ENCODE measurements around the gene GSX1. TPM values are rescaled to one million over a fixed set of nuclear protein-coding genes. Genes with fewer than 3 reads are reported as not detected.

The GSX1 gene
- total and polyA plus RNA-seq, 2 of the 4 experiments (the other 2 are of a cell fraction) = not detected

DNA sequence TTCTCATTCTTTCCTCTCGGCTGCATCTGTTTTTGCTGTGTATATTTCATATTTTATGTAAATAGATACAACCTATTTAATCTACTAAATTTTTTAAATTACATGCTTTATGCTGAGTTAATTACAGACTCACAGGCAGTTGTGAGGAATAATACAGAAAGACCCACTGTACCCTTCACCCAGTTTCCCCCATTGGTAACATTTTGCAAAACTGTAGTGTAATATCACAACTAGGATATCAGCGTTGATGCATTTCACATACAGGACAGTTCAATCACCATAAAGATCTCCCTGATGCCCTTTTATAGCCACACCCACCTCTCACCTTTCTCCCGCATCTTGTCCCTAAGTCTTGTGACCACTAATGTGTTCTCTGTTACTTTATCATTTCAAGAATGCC, 43.5 kb downstream of the GSX1 start:
- Histone ChIP-seq H3K9me1 (ENCODE audit: insufficient read depth, low read length) (no peaks in the 10 kb centered on the region), H2BK120ac (ENCODE audit: low read depth, low read length) (no peak overlapping the region), H2AK9ac (replicated peaks; ENCODE audit: low read depth, low read length, poor library complexity) (no peak overlapping the region), H3K9me3 (ENCODE audit: control insufficient read depth, insufficient read depth, low read length) (no peaks in the 10 kb centered on the region), H3K4me2 (ENCODE audit: low read depth, low read length) (no peak overlapping the region), H3K14ac (replicated peaks; ENCODE audit: low read depth, low read length) (no peak overlapping the region), H3K36me3 (ENCODE audit: control insufficient read depth, insufficient read depth, low read length) (no peaks in the 10 kb centered on the region), H3K4me1 (ENCODE audit: control insufficient read depth, insufficient read depth, low read length) (no peaks in the 10 kb centered on the region), H3K79me1 (ENCODE audit: low read depth in 1 of 2, low read length in 2 of 2) (no peaks in the 10 kb centered on the region), H3K4me3 (ENCODE audit: insufficient read depth, low read depth, low read length) (no peak overlapping the region), H2BK5ac (ENCODE audit: low read depth, low read length, poor library complexity, severe bottlenecking) (no peak overlapping the region), H4K20me1 (ENCODE audit: insufficient read depth, low read length) (no peaks in the 10 kb centered on the region), H2BK20ac (ENCODE audit: low read depth, low read length) (no peak overlapping the region), H3K23ac (ENCODE audit: low read depth, low read length) (no peak overlapping the region), H4K91ac (ENCODE audit: insufficient read depth, low read depth, low read length) (no peak overlapping the region), H3K56ac (ENCODE audit: extremely low read depth, insufficient read depth, low read length) (no peak overlapping the region), H3K4ac (ENCODE audit: low read depth, low read length) (no peak overlapping the region), H2AFZ (replicated peaks; ENCODE audit: low read length, poor library complexity) (no peak overlapping the region), H2AK5ac (ENCODE audit: low read depth, low read length) (no peak overlapping the region), H3K27ac (ENCODE audit: insufficient read depth, low read length) (no peak overlapping the region), H3K9ac (ENCODE audit: low read depth, low read length) (no peak overlapping the region), H4K5ac (ENCODE audit: low read depth, low read length) (no peak overlapping the region), H2BK15ac (ENCODE audit: low read depth, low read length) (no peak overlapping the region), H4K8ac (ENCODE audit: low read depth in 2 of 2, low read length in 2 of 2) (no peak overlapping the region), H3K27me3 (ENCODE audit: control insufficient read depth, insufficient read depth, low read length) (peaks cover 3% of the 10 kb centered on the region), H3K18ac (ENCODE audit: low read depth, low read length) (no peak overlapping the region)
- ChIA-PET CTCF (interaction anchor here (1.3 kb wide), 1 partner anchor 9 kb away, joined by 3 read pairs; no protein-coding TSS in a partner anchor), POLR2A (ENCODE audit: unreplicated experiment) (no interaction called here)
- no TSS peak for BruUV-seq (replicated peaks)
- intact Hi-C loops (cut with micrococcal nuclease) = loop anchor here (10.0 kb wide), 1 partner anchor 1529 kb away; no protein-coding TSS in a partner anchor
- ATAC-seq (ENCODE audit: low read depth) (no peak), DNase-seq (no peak)
- in situ Hi-C loops (cut with MboI; ENCODE audit: low sequenced_read_pairs) = loop anchor here (25.0 kb wide), 1 partner anchor 898 kb away; no protein-coding TSS in a partner anchor
- no CpG with 5 or more reads among the region's 3 CpGs for WGBS, 2 experiments (ENCODE audit: extremely low coverage in 2 of 2, insufficient read length in 1 of 2)
- no peak for TF ChIP-seq MXI1 (IDR thresholded peaks at IDR 0.05; ENCODE audit: borderline replicate concordance, low read depth, low read length)
- no peak for TF ChIP-seq MAZ (IDR thresholded peaks at IDR 0.05; ENCODE audit: borderline replicate concordance, low read depth, low read length)
- no peak for TF ChIP-seq NFE2L2 (IDR thresholded peaks at IDR 0.05; ENCODE audit: low read depth, low read length)
- TF ChIP-seq BHLHE40 (IDR thresholded peaks at IDR 0.05; ENCODE audit: low read depth, low read length) = no peak
- TF ChIP-seq RCOR1 (IDR thresholded peaks at IDR 0.05; ENCODE audit: insufficient replicate concordance, low read length) = no peak
- TF ChIP-seq FOS (IDR thresholded peaks at IDR 0.05; ENCODE audit: low read depth, low read length) = no peak
- TF ChIP-seq CEBPB (IDR thresholded peaks at IDR 0.05; ENCODE audit: low read depth, low read length) = no peak
- TF ChIP-seq, protein P1, sequence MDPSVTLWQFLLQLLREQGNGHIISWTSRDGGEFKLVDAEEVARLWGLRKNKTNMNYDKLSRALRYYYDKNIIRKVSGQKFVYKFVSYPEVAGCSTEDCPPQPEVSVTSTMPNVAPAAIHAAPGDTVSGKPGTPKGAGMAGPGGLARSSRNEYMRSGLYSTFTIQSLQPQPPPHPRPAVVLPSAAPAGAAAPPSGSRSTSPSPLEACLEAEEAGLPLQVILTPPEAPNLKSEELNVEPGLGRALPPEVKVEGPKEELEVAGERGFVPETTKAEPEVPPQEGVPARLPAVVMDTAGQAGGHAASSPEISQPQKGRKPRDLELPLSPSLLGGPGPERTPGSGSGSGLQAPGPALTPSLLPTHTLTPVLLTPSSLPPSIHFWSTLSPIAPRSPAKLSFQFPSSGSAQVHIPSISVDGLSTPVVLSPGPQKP (IDR thresholded peaks at IDR 0.05; ENCODE audit: borderline replicate concordance, low read depth, low read length) = no peak
- TF ChIP-seq SMC3 (IDR thresholded peaks at IDR 0.05; ENCODE audit: low read depth, low read length) = no peak
- TF ChIP-seq, protein P2, sequence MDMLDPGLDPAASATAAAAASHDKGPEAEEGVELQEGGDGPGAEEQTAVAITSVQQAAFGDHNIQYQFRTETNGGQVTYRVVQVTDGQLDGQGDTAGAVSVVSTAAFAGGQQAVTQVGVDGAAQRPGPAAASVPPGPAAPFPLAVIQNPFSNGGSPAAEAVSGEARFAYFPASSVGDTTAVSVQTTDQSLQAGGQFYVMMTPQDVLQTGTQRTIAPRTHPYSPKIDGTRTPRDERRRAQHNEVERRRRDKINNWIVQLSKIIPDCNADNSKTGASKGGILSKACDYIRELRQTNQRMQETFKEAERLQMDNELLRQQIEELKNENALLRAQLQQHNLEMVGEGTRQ (IDR thresholded peaks at IDR 0.05; ENCODE audit: low read depth, low read length) = no peak
- dilution Hi-C loops (cut with HindIII; ENCODE audit: low sequenced_read_pairs, unreplicated experiment) = no loop called here

Measured in IMR-90 (cell line).